GM12873 (cell line): ENCODE data around the gene FOXG1.

Source experiments
- CTCF ChIP-seq: IDR thresholded peaks from 2 replicates; pipeline ENCODE4 v1.5.1; 2012; ENCODE audit warnings: low read depth, mild to moderate bottlenecking, moderate library complexity, low read length, control low read depth; ENCODE audit not compliant: insufficient read depth; ENCODE audit errors: missing control alignments

The FOXG1 gene

GRCh38 chr14:28751467-28752058, 15.0 kb upstream of the FOXG1 start:
- peak; percentile 80 for TF ChIP-seq CTCF

GRCh38 chr14:28754209-28754985, 12.2 kb upstream of the FOXG1 start:
- TF ChIP-seq CTCF: peak; percentile 68

GRCh38 chr14:28755198-28755815, 11.3 kb upstream of the FOXG1 start:
- TF ChIP-seq CTCF: no peak

- no peak for TF ChIP-seq CTCF
These were observed 10.7 kb upstream of the FOXG1 start for GRCh38 chr14:28755884-28756268.

GRCh38 chr14:28756269-28756883, 10.2 kb upstream of the FOXG1 start:
- no peak for TF ChIP-seq CTCF

GRCh38 chr14:28756884-28757570, 9.6 kb upstream of the FOXG1 start:
- peak; percentile 70 for TF ChIP-seq CTCF
